Activated T-helper 1 cell treated with Interleukin-2 at 50 U/mL for 16 hours (primary cell): Measurements from ENCODE around the gene STRIP2.
"Not testable (repeated sequence)": the region's sequence is repeated elsewhere in the genome, so short reads cannot be mapped to it uniquely, and the experiment has no call there.

Source experiments
- DNase-seq: peaks from one replicate; pipeline ENCODE4 v3.0.0-alpha.2; 2020; ENCODE audit warnings: low read depth

Gene STRIP2

DNA sequence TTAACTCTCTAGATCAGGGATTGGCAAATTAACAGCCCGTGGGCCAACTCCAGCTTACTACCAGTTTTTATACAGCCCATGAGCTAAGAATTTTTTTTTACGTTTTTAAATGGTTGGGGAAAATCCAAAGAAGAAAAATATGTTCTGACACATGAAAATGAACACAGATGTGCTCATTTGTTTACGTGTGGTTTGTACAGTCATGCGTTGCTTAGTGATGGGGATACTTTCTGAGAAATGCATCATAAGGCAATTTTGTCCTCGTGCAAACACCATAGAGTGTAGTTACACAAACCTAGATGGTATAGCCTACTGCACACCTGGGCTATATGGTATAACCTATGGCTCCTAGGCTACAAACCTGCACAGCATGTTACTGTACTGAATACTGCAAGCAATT is 59.8 kb downstream of the STRIP2 start:
- no peak for DNase-seq

DNA sequence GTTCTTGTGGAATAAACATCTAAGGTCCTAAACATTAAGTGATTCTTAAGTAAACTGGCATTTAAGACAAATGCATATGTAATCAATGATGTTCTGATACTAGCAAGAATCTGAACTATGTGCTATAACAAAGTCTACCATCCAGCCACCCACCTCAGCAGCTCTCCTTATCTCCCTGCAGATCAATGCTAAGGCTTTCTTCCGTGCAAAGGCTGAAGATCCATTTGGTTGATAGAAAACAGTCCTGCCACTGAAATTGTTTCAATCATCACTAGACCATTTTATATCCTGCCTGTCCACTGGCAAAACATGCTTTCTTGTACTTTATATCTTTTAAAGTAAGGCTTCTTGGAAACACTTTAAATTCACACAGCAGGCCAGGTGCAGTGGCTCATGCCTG is 61.8 kb downstream of the STRIP2 start:
- DNase-seq = no peak

DNA sequence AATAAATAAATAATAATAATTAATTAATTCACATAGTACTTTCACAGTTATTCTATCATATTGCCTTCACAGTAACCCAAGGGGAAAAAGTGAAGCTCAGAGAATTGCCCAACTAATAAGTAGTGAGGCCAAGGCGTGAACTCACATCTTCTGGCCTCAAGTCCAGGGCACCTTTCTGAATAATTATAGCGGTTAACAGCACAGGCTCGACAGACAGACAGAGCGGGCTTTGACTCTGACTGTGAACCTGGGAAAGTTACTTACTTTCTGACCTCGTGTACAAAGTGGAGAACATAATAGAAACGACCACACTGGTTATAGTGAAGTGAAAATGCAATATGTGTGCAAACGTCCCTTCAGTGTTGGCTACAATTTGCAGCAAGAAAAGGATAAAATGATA is 62.4 kb downstream of the STRIP2 start:
- DNase-seq = no peak

DNA sequence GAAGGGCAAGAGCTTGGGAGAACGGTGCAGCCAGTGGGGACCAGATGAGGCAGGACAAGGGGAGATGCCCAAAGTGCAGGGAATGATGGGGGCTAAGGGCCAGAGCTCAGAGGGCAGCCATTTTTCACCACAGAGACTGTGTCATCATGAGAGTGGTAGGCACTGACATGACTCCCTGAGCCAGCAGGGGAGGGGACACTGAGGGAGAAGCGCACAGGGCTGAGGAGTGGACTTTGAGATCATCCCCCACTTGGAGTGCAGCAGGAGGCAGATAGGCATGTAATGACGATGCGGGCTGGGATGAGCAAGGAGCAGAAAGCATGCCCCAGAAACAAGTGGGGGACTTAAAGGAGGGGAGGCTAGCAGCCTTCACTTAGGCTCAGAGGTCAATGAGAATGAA is 62.9 kb downstream of the STRIP2 start:
- DNase-seq = no peak

DNA sequence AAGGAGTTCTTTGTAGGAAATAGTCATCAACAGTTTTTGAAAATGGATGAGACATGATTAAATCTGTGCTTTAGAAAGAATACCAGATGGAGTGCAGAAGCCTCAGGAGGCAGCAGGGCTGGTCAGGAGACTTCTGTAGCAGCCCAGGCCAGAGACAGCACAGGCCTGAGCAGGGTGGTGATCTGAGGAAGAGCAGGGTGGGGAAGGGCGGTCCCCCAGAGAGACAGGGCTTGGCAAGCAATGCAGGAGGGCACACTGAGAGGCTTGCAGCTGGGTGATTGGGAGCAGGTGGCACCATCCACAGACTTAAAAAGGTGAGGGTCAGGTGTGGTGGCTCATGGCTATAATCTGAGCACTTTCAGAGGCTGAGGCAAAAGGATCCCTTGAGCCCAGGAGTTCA is 63.8 kb downstream of the STRIP2 start:
- no peak for DNase-seq

DNA sequence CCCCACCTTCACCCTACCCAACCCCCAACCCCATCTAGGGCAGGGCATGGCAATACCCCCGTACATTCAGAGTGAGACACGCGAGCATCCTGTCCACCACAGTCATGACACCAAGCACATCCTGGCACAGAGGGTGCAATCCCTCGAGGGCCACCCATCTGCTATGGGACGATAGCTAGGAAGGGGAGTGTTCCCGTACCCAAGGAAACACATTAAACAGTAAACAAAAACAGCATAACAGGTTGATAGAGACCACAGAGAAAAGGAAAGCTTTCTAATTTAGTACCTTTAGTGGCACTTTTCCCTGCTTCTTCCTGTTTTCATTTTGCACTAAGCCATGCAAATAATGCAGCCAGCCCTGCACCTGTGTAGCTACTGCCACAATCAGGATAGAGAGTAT is 65.8 kb downstream of the STRIP2 start:
- no peak for DNase-seq

DNA sequence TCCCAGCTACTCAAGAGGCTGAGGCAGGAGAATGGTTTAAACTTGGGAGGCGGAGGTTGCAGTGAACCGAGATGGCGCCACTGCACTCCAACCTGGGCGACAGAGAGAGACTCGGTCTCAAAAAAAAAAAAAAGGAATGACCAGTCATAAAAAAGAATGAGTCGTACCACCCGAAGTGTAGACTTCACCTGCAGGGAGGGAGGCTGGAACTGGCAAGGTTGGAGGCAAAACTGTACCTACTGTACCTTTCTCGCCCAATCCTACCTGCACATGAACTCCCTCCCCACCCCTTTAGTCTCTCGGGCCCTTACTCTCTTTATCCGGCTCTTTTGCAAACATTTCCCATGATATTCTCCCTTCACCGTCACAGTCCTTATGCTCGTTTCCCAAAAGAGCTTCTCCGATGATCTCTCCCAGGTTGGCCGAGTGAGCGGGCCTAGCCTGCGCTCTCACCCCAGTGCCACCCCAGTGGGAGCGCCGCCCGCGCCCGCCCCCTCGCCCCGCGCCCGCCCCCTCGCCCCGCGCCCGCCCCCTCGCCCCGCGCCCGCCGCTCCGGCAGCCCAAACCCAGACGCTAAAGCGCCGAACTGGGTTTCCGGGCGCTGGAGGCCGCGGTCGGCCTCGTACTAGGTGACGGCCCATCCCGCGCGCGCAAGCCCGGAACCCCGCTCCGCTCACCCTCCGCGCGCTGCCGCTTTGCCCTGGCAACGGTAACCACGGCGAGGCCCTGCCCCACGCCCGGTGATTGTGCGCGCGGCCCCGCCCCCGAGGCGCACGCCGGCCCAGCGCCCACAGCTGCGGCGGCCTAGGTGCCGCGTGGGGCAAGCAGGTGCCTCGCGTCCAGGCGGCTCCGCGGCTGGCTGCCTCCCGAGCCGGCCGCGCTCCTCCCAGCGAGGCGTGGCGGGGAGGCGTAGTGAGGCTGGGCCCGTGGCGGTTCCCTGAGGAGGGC is 67.8 kb downstream of the STRIP2 start, which contains the start of gene SMKR1:
TSS of gene SMKR1 (plus strand) at position 772 of the 948 bp plus-strand sequence. CDS start 294 bp downstream, outside the sequence.
- DNase-seq = peak; percentile 93

DNA sequence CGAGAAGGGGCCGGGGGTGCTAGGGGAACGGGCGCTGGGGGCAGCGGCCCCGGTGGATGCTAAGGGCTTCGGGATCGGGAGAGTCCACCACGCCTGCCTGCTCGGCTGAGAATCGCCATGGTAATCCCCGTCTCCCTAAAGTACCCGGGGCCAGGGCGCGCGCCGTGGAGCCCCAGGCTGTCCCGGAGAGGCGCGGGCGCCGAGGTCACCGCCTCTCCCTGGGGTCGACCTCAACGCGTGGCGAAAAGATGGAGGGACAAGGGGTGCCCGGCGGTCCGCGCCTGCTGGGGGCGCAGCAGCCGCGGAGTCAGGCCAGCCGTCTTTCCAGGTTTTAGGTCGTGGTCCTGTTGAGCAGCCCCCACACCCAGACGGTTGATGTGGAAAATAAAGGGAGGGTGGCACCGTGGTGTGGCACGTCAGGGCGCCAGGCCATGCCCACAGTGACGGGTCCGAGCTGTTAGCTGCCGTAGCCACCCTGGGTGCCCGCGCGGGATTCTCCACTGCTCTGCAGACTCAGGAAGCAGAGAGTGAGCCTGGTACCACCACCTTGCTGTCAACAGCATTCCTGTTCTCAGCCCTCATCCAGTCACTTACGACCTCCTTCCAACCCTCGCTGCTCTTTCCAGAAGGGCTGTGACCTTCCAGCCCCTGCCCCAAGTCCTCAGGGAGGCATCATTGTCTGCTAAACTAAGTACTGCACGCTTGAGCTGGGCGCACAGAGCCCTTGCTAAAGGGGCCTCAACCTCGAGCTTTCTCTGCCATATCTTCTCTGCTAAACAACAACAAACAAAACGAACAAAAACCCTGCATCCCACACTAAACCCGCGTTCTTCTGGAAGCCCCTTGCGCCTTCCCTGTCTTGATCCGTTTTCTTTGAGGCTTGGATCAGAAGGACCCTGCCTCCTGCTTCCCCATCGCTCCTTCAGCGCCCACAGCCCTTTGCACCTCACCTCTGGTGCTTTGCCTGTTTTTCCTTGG is 68.8 kb downstream of the STRIP2 start:
- no peak for DNase-seq

DNA sequence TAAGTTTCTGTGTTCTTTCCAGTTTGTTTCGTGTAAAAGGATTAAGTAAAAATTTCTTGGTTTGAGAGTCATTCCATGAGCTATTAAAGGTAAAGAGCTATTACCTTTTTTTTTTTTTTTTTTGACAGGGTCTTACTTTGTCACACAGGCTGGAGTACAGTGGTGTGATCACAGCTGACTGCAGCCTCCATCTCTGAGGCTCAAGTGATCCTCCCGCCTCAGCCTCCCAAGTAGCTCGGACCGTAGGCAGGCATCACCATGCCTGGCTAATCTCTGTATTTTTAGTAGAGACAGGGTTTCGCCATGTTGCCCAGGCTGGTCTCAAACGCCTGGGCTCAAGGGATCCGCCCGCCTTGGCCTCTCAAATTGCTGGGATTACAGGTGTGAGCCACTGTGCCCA is 69.5 kb downstream of the STRIP2 start:
- DNase-seq = no peak

DNA sequence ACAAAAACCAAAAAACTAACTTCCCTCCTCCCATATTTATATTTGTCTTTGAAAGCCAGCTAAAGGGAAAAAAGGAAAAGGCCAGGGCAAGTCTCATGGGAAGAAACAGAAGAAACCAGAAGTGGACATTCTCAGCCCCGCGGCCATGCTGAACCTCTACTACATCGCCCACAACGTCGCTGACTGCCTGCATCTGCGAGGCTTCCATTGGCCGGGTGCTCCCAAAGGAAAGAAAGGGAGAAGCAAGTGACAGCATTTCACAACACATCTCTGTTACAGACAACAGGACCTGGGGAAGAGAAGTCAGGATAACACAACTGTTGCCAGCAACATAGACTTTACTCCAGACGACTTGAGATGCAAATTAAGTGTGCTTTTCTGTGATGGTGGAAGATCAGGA is 78.0 kb downstream of the STRIP2 start:
- no peak for DNase-seq

DNA sequence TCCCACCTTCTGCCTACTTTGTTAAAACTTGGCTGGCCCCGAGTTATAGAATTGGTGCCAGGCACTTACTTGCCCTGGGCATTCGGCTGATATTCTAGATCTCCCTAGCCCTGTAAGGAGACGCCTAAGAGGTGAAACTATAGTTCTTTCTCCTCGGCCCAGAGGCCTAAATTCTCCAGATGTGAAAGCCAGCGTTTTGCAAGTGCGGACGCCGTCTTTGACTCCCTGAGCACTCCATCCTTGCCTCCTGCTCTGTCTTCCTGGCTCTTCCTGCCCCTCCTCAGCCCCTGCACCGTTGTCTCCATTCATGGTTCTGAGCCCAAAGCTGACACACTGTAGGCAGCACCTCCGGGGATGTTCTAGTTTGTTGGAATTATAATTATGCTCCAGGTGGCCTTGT is 79.3 kb downstream of the STRIP2 start:
- no peak for DNase-seq

DNA sequence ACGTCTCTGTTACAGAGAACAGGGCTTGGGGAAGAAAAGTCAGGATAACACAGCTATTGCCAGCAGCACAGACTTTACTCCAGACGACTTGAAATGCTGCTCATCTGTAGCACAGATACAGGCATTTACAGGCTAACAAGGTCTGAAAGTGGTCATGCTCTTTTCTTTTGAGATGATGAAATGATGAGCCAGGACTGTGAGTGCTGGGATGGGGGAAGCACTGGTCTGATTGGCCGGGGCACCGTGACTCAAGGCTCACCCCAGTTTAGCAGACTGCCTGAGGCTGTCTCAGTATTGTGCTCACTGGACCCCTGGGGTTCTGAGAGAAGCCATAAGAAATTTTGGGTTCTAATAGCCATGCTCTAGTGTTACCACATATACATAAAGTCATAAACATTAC is 80.5 kb downstream of the STRIP2 start:
- no peak for DNase-seq

DNA sequence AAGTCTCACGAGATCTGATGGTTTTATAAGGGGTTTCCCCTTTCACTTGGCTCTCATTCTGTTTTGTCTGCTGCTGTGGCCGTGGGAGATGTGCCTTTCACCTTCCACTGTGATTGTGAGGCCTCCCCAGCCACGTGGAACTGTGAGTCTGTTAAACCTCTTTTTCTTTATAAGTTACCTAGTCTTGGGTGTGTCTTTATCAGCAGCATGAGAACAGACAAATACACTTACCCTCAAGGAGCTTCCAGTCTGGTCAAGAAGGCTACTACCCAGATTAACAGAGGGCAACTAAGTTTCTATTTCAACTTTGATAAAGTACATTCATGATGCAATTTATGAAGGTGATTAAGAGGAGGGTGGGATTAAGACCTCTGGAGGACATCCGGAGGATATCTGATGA is 81.1 kb downstream of the STRIP2 start:
- DNase-seq = no peak

DNA sequence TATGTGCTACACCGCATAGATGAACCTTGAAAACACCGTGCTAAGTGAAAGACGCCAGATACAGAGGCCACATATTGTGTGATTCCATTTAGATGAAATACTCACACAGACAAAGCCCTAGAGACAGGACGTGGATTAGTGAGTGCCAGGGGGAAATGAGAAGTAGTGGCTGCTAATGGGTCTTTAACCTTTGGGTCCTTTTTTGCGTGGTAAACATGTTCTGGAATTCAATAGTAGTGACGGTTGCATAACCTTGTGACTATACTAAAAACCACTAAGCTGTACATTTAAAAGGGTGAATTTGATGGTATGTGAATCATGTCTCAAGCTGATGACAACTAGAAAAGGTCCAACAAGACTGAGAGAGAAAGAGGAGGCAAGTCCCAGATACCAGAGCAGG is 83.7 kb downstream of the STRIP2 start:
- DNase-seq = no peak

DNA sequence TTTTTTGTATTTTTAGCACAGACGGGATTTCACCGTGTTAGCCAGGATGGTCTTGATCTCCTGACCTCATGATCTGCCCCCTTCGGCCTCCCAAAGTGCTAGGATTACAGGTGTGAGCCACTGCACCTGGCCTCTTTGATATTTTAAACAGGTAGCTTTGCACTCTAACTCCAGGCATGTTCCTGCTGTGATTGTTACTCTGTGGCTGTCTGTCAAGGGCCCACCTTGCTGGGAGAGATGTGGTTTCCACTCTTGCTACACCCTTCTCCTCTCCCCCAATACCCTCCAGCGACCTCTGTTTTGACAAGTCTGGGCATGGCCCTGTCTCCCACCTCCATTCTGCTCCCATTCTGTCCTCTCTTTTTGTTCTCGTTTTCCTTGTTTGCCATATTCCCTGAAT is 85.2 kb downstream of the STRIP2 start:
- DNase-seq = no peak

DNA sequence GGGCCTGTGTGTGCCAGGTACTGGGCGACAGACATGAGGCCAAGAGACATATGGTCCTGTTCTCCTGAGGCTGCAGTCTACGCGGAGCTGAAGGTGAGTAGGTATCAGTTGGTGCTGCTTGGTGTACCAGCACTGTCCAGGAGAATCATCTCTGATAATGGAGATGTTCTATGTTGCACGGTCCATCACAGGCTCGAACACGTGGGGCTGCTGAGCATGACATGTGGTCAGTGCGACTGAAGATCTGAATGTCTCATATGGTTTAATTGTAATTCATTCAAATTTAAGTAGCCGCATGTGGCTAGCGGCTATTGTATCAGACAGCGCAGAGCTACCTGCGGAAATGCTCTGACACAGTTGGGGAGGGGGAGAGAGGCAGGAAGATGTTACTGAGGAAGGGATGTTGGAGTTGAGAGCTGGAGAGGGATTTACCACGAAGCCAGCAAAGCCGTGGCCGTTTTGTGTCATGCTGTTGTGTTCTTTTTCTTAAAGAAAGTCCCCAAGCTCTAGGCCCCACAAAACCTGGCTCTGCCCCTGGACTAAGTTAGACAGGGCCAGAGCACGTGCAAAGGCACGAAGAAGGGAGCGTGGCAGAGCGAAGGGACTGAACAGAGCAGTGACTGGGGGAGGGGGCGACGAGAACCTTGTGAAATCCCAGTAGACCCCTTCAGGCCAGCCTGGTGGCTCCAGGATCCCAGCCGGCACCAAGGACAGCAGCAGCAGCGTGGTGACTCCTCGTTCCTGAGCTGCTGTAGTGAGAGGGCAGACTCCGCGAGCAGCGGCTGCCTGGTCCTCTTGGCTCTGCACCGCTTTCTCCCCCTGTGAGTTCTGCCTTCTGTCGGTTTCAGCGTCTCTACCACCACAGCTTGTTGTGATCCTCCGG is 88.1 kb downstream of the STRIP2 start:
- DNase-seq = no peak

DNA sequence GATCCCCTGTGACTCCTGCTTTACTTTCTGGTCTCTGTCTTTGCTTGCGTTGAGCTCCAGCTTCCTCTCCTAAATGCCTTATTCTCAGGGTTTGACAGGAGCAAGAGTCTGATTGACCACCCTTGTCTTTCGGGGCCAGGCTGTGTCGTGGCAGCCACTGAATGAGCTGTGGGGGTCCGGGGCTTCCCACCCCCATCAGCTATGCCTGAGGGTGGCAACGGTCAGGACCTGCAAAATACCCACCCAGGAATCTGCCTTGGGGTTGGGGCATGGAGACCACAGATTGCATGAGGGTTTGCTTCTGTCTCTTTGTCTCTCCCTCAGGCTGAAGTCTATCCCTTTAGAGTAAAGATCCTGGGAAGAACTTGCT is 88.7 kb downstream of the STRIP2 start:
- no peak for DNase-seq

DNA sequence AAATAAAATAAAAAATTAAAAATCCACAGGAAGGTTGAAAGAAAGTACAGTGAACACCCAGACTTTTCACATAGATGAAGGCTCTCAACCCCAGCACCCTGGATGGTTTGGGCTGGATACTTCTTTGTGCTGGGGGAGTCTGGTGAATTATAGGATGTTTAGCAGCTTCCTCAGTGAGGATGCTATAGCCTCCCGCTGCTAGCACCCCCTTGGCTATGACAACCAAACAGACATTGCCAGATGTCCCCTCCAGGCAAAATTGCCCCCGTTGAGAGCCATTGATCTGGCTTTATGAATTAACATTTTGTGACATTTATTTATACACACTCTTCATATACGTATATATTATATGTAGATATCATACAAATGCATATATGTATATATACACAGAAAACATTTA is 89.7 kb downstream of the STRIP2 start:
- no peak for DNase-seq

DNA sequence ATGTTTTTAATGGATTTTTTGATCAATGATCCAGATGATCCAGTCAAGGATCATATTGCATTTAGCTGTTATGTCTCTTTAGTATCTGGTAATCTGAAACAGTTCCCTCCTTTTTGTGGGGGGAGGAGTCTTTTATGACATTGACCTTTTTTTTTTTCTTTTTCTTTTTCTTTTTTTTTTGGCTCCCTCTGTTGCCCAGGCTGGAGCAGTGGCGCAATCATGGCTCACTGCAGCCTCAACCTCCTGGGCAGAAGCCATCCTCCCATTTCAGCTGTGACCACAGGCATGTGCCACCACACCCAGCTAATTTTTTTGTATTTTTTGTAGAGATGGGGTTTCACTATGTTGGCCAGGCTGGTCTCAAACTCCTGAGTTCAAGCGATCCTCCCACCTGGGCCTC is 90.2 kb downstream of the STRIP2 start:
- DNase-seq = not testable (repeated sequence)

DNA sequence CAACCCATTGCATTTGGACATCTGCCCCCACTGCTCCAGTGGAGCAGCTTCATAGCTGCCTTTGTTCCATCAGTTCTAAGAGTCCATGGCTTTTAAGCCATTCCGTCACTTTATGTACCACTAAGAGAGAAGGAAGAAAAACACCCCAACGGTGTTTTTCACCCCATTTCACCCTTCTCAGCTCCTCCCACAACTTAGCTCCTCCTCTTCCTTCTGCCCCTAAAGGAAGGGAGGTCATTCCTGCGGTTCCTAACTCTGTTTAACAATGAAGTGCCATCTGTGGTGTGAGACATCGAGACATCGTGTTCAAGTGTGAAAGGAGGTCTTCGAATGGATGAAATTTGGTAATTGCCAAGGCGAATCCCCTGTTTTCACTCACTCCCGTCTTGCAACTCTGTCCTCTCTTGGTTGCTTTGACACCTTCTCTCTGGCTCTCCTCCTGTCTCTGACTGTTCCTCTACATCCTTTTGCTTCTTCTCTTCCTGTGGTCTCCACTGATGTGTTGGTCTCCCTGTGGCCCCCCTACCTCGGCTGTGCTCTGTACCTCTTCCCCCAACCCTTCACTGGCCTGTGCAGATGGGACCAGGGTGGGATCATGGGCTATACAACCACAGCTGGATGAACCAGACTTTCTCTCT is 91.1 kb downstream of the STRIP2 start:
- DNase-seq = no peak

DNA sequence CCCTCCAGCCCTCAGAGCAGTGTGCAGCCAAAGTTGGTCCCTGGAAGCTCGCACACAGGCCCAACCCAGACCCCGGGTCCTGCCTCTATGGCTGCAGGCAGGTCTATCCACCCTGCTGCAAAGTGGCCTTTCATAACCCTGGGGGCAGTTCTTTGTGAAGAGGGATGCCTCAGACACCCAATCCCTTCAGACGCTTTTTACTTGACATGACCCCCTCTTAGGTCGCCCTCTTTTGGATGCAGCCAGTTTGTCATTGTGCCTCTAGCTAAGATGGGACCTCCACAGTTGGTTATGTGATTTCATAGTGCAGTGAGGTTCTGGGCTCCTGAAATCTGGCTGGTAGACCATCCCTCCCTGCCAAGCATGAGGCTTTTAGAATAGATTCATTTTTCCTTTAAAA is 95.4 kb downstream of the STRIP2 start:
- DNase-seq = no peak
